K562 (cell line): Measurements from ENCODE around the gene DSCAM. TPM values are rescaled to one million over a fixed set of nuclear protein-coding genes. Genes with fewer than 3 reads are reported as not detected.

Experiments
- ATAC-seq: fragments of 200-7000 bp; cut with Tn5 transposase; 3 replicates; pipeline ENCODE4 v1.9.1; 2020; ENCODE audit warnings: moderate library complexity
- BruUV-seq: library from RNA; stranded (reverse); fragments of 400-500 nt; replicated peaks from 2 replicates; lab custom pipeline; 2021; lab: Mats Ljungman, UMichigan
- CTCF ChIA-PET: fragments of 300-600 bp; formaldehyde crosslinking; extraction: SDS; loops from one replicate; lab custom pipeline; 2021; ENCODE audit warnings: low intra/inter-chr PET ratio; lab: Yijun Ruan, JAX
- POLR2A ChIA-PET: fragments of 300-600, 350-650 bp; sonication (Branson Sonifier 250); formaldehyde crosslinking; extraction: SDS; loops from one replicate; lab custom pipeline; 2021; ENCODE audit warnings: antibody characterized with exemption, inconsistent platforms; lab: Yijun Ruan, JAX
- DNase-seq, 4 experiments: peaks; one replicate each; pipeline versions ENCODE4 v3.0.0 to v3.0.0-alpha.2; 2011 to 2018; ENCODE audit warnings: low spot score in 3 of 4, mixed read lengths in 3 of 4; ENCODE audit errors: extremely low read depth in 1 of 4
- FAIRE-seq: peaks from 2 replicates; lab custom pipeline; 2011; peaks lifted over from hg19 to GRCh38; lab: Jason Lieb, UNC
- H2AFZ ChIP-seq: 2 replicates; pipeline ENCODE4 v1.6.0; 2011; ENCODE audit warnings: low read depth, low read length, control low read depth, inconsistent platforms
- H3K27ac ChIP-seq: fragments of 200-600 bp; 3 replicates; pipeline ENCODE4 v1.8.0; 2011; ENCODE audit warnings: low read depth, mild to moderate bottlenecking, control low read depth, inconsistent platforms, low read length, moderate library complexity, mixed read lengths; ENCODE audit errors: extremely low read depth
- H3K27me3 ChIP-seq, 2 experiments: fragments of 300-600 bp in 1 of 2; 2 replicates in 1 of 2; 3 replicates in 1 of 2; pipeline versions ENCODE4 v1.6.0 to v1.8.0; 2011; ENCODE audit warnings: inconsistent platforms in 2 of 2, low read length in 2 of 2, mild to moderate bottlenecking in 1 of 2, mixed read lengths in 1 of 2, moderate library complexity in 1 of 2; ENCODE audit not compliant: control insufficient read depth in 2 of 2, insufficient read depth in 2 of 2
- H3K36me3 ChIP-seq: fragments of 300-600 bp; 3 replicates; pipeline ENCODE4 v1.8.0; 2011; ENCODE audit warnings: mild to moderate bottlenecking, low read length, inconsistent platforms; ENCODE audit not compliant: control insufficient read depth, insufficient read depth
- H3K4me1 ChIP-seq, 2 experiments: fragments of 200-600 bp in 1 of 2; replicated peaks in 1 of 2; 2 replicates in 1 of 2; 3 replicates in 1 of 2; pipeline versions ENCODE4 v1.5.1 to v1.8.0; 2011; ENCODE audit warnings: inconsistent platforms in 2 of 2, low read length in 2 of 2, mild to moderate bottlenecking in 1 of 2, mixed read lengths in 1 of 2, moderate library complexity in 1 of 2; ENCODE audit not compliant: control insufficient read depth in 2 of 2, insufficient read depth in 2 of 2
- H3K4me2 ChIP-seq: 2 replicates; pipeline ENCODE4 v1.6.1; 2011; ENCODE audit warnings: low read length, control low read depth, inconsistent platforms, mixed read lengths; ENCODE audit not compliant: insufficient read depth
- H3K4me3 ChIP-seq: fragments of 200-600 bp; sonication (generic), shearing (Covaris generic); 2 replicates; pipeline ENCODE4 v1.5.1; 2016; ENCODE audit warnings: control low read depth, inconsistent platforms
- H3K79me2 ChIP-seq: fragments of 200-600 bp; 3 replicates; pipeline ENCODE4 v1.8.0; 2011; ENCODE audit warnings: low read length, inconsistent platforms; ENCODE audit not compliant: control insufficient read depth, insufficient read depth
- H3K9ac ChIP-seq, 2 experiments: 2 replicates each; pipeline versions ENCODE4 v1.6.0 to v1.6.1; 2011; ENCODE audit warnings: low read depth in 2 of 2, low read length in 2 of 2, control low read depth in 1 of 2, inconsistent platforms in 1 of 2, mild to moderate bottlenecking in 1 of 2, mixed read lengths in 1 of 2; ENCODE audit not compliant: insufficient read depth in 1 of 2
- H3K9me1 ChIP-seq: one replicate; pipeline ENCODE4 v1.6.0; 2011; ENCODE audit warnings: inconsistent platforms, mild to moderate bottlenecking, low read length, moderate library complexity; ENCODE audit not compliant: control insufficient read depth, insufficient read depth
- H3K9me3 ChIP-seq: replicated peaks from 2 replicates; pipeline ENCODE4 v1.5.1; 2011; ENCODE audit warnings: low read depth, low read length, inconsistent platforms; ENCODE audit not compliant: control insufficient read depth, insufficient read depth
- H4K20me1 ChIP-seq: replicated peaks from 2 replicates; pipeline ENCODE4 v1.6.1; 2011; ENCODE audit warnings: low read length, inconsistent platforms, mixed read lengths; ENCODE audit not compliant: control insufficient read depth, insufficient read depth
- ETV5 ChIP-seq: sonication (generic); formaldehyde crosslinking; IDR thresholded peaks from 2 replicates; pipeline ENCODE4 v1.4.0; 2020; ENCODE audit warnings: low read depth, mild to moderate bottlenecking, missing genetic modification reagents
- HOMEZ ChIP-seq: fragments of 250-450 bp; sonication (Bioruptor Pico); IDR thresholded peaks from 2 replicates; pipeline ENCODE4 v1.4.0; 2020; ENCODE audit warnings: mild to moderate bottlenecking, moderate library complexity
- RB1 ChIP-seq: fragments of 450-650 bp; IDR thresholded peaks from 2 replicates; pipeline ENCODE4 v1.6.1; 2017; ENCODE audit warnings: low read depth, mild to moderate bottlenecking
- WGBS: fragments of 100-300 bp; shearing (Covaris generic); methylation state at CpG from one replicate; pipeline ENCODE4 v1.1.6; 2016; ENCODE audit warnings: low coverage, mixed read lengths; ENCODE audit not compliant: insufficient coverage; ENCODE audit errors: missing lambda C conversion rate; 5-methylcytosine and 5-hydroxymethylcytosine counted together
- in situ Hi-C: fragments of 300-500 bp; cut with MboI; formaldehyde crosslinking; loops from 4 replicates; pipeline ENCODE4 v1.15.0; 2018; ENCODE audit warnings: inconsistent platforms, mixed read lengths
- intact Hi-C: fragments of 100-400 bp; cut with micrococcal nuclease; formaldehyde crosslinking; loops from 2 replicates; pipeline ENCODE4 v1.14.2; 2022
- polyA plus RNA-seq, 8 experiments: library from polyadenylated mRNA; depleted of rRNA in 4 of 8; stranded (reverse) in 5 of 8; unstranded in 3 of 8; fragments of >200 nt; fragmentation: Nextera tagmentation in 2 of 8; fragmentation: Illumina TruSeq in 1 of 8; extraction: Ambion mirVana in 2 of 8; extraction: Trizol in 1 of 8; gene quantifications; 2 replicates each; pipeline versions ENCODE4 v1.2.1 to v1.2.3, GENCODE V29; 2011 to 2014; ENCODE audit warnings: inconsistent platforms in 1 of 8, missing spikeins in 1 of 8
- total RNA-seq, 7 experiments: library from RNA; depleted of rRNA in 6 of 7; stranded (reverse); fragments of >200 nt in 6 of 7; fragmentation: Illumina TruSeq in 2 of 7; extraction: Trizol in 2 of 7; gene quantifications; 2 replicates each; pipeline versions ENCODE4 v1.2.1 to v1.2.3, GENCODE V29; 2011 to 2021; ENCODE audit warnings: low replicate concordance in 1 of 7
- TF ChIP-seq, protein P1 (sequence below), 2 experiments: fragments of 450-650 bp in 1 of 2; sonication (generic) in 1 of 2; formaldehyde crosslinking in 1 of 2; IDR thresholded peaks; 2 replicates each; pipeline versions ENCODE4 v1.7.1 to v1.9.0; 2016 to 2022; ENCODE audit warnings: inconsistent platforms in 1 of 2, mild to moderate bottlenecking in 1 of 2, missing genetic modification reagents in 1 of 2

DSCAM gene
- total and polyA plus RNA-seq, 9 of the 15 experiments (the other 6 are each of a cell fraction or from before 2014, with no cell fraction given): not detected

GRCh38 chr21:40463176-40463575 lies 383.8 kb downstream of the DSCAM start:
- Histone ChIP-seq H3K27ac (no peak overlapping the region), H2AFZ (no peak overlapping the region), H3K36me3 (no peaks in the 10 kb centered on the region), H3K9ac (no peak overlapping the region), H3K9me1 (no peaks in the 10 kb centered on the region), H3K27me3 (no peaks in the 10 kb centered on the region), H3K4me1 (no peaks in the 10 kb centered on the region), H4K20me1 (no peaks in the 10 kb centered on the region), H3K9me3 (no peaks in the 10 kb centered on the region; the same call in 1 of the 2 replicates), H3K79me2 (no peaks in the 10 kb centered on the region), H3K4me2 (no peak overlapping the region), H3K4me3 (no peak overlapping the region)
- FAIRE-seq: no peak
- TF ChIP-seq ETV5 (CRISPR knock-in tag): no peak
- no peak for TF ChIP-seq HOMEZ (CRISPR knock-in tag)
- no peak for ATAC-seq
- intact Hi-C loops (no loop called here), in situ Hi-C loops (no loop called here)
- ChIA-PET POLR2A (no interaction called here), CTCF (no interaction called here)
- WGBS: 3% methylated on average over 2 of the region's 2 CpGs
- DNase-seq: no peak
- no TSS peak for BruUV-seq

DNA sequence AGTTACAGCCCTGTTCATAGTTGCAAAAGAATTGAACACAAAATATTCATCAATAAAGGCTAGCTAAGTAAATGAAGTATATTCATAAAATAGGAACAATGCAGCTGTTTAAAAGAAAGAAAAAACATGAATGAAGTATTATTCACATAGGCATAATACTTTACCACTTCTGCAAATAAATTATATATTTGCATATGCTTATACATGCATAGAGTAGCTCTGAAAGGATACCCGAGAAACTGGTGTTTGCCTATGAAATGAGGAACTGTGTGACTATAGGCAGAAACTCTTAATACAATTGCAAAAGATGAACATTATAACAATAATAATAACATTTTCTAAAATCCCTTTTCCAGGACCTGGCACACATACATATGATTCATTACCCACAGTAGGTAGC lies 385.9 kb downstream of the DSCAM start:
- H4K20me1 ChIP-seq: no peaks in the 10 kb centered on the region
- CTCF ChIA-PET: no interaction called here
- no peaks in the 10 kb centered on the region for H3K79me2 ChIP-seq
- no peak for FAIRE-seq
- H3K36me3 ChIP-seq: no peaks in the 10 kb centered on the region
- H3K27me3 ChIP-seq: no peaks in the 10 kb centered on the region
- no peak overlapping the region for H3K9ac ChIP-seq
- intact Hi-C loops (no loop called here), in situ Hi-C loops (no loop called here)
- H3K4me1 ChIP-seq: no peaks in the 10 kb centered on the region
- H3K4me2 ChIP-seq: no peak overlapping the region
- no peak for ATAC-seq
- BruUV-seq: no TSS peak
- no peak overlapping the region for H2AFZ ChIP-seq
- H3K4me3 ChIP-seq: no peak overlapping the region
- no peaks in the 10 kb centered on the region for H3K9me3 ChIP-seq
- H3K27ac ChIP-seq: no peak overlapping the region
- POLR2A ChIA-PET: interaction anchor here (0.7 kb wide), 1 partner anchor 25 kb away, joined by 3 read pairs; no protein-coding TSS in a partner anchor
- 0% methylated on average over 1 of the region's 1 CpG for WGBS
- DNase-seq: no peak
- no peaks in the 10 kb centered on the region for H3K9me1 ChIP-seq
- no peak for TF ChIP-seq RB1
- TF ChIP-seq, protein P1, sequence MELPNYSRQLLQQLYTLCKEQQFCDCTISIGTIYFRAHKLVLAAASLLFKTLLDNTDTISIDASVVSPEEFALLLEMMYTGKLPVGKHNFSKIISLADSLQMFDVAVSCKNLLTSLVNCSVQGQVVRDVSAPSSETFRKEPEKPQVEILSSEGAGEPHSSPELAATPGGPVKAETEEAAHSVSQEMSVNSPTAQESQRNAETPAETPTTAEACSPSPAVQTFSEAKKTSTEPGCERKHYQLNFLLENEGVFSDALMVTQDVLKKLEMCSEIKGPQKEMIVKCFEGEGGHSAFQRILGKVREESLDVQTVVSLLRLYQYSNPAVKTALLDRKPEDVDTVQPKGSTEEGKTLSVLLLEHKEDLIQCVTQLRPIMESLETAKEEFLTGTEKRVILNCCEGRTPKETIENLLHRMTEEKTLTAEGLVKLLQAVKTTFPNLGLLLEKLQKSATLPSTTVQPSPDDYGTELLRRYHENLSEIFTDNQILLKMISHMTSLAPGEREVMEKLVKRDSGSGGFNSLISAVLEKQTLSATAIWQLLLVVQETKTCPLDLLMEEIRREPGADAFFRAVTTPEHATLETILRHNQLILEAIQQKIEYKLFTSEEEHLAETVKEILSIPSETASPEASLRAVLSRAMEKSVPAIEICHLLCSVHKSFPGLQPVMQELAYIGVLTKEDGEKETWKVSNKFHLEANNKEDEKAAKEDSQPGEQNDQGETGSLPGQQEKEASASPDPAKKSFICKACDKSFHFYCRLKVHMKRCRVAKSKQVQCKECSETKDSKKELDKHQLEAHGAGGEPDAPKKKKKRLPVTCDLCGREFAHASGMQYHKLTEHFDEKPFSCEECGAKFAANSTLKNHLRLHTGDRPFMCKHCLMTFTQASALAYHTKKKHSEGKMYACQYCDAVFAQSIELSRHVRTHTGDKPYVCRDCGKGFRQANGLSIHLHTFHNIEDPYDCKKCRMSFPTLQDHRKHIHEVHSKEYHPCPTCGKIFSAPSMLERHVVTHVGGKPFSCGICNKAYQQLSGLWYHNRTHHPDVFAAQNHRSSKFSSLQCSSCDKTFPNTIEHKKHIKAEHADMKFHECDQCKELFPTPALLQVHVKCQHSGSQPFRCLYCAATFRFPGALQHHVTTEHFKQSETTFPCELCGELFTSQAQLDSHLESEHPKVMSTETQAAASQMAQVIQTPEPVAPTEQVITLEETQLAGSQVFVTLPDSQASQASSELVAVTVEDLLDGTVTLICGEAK (IDR thresholded peaks at IDR 0.05): no peak
- TF ChIP-seq, protein P1 (CRISPR knock-in tag; IDR thresholded peaks at IDR 0.05): no peak
